GM18498 (cell line): ENCODE results near the gene SPSB2.
"Not testable (repeated sequence)": the region's sequence is repeated elsewhere in the genome, so short reads cannot be mapped to it uniquely, and the experiment has no call there.

Source experiments
- ATAC-seq: cut with Tn5 transposase; IDR thresholded peaks from one replicate; pipeline ENCODE4 v1.9.1; 2021; ENCODE audit warnings: mild to moderate bottlenecking, moderate library complexity; ENCODE audit not compliant: unreplicated experiment

Gene SPSB2, protein sequence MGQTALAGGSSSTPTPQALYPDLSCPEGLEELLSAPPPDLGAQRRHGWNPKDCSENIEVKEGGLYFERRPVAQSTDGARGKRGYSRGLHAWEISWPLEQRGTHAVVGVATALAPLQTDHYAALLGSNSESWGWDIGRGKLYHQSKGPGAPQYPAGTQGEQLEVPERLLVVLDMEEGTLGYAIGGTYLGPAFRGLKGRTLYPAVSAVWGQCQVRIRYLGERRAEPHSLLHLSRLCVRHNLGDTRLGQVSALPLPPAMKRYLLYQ

DNA sequence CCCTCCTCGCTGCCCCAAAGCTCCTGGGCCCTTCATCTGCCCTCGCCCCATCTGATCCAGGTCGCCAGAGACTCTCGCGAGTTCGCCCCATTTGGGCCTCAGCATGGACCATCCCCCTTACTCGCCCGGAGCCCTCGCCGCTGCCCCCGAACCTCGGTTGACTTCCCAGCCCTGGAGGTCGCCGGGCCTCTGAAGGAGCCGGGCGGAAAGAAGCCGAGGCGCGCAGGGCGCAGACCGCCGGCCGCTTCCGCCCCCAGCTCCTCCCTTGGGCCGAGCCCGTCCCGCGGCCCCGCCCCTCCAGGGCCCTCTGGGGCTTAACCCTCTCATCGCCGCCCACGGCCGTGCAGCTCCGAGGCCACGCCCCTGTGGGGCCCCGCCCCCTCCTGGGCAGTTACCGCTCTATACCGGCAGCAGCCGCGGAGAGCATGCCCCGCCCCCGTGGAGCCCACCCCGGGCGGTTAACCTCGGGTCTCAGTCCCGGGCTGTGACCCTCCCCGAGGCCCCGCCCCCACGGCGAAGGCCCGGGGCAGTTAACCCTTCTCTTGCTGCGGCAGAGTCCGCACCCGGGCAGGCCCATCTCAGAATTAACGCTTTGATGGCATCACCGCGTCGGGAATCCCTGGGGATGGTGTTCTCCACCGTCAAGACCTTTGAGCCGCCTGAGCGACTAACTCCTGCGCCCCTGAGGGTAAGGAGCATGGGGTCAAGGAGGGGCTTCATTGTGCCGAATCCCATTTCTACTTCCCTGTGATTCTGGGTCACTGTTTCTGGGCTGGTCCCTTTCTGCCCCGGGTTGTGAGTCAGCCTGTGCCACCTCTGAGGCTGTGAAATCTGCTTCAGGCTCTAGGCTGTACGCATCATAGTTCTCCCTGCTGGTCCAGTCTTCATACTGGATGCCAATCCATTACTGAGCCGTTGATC lies at the start of gene SPSB2:
SPSB2 (minus strand) TSS at position 210 of the 921 bp plus-strand sequence. CDS start 402 bp downstream, outside the sequence.
- peak; percentile 75 for ATAC-seq

DNA sequence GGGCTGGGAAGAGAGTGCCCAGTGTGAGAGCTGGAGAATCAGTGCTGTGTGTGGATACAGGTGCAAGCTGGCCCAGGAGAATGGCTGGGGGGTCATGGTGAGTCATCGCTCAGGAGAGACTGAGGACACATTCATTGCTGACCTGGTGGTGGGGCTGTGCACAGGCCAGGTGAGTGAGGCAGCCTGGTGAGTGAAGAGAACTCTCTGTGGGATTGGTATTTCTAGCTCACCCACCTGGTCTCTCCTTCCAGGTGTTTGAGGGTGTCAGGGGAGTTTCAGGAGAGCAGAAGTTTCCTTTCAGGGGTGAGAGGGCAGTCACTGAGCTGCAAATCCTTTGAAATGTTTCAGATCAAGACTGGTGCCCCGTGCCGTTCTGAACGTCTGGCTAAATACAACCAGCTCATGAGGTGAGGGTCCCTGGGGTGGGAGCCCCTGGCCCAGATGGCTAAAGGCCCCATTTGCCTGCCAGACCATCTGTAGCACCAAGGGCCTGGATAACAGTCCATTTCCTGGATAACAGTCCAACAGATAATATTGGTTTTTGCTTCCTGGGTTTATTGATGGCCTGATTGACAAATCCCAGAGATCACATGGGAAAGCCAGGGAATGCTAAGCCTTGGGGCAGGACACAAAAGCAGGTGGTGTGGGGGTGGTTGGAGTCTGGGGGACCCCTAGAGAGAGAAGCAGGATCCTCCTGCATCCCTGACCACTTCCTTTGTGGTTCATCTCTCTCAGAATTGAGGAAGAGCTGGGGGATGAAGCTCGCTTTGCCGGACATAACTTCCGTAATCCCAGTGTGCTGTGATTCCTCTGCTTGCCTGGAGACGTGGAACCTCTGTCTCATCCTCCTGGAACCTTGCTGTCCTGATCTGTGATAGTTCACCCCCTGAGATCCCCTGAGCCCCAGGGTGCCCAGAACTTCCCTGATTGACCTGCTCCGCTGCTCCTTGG lies 49.2 kb upstream of the SPSB2 start:
- ATAC-seq: no peak

DNA sequence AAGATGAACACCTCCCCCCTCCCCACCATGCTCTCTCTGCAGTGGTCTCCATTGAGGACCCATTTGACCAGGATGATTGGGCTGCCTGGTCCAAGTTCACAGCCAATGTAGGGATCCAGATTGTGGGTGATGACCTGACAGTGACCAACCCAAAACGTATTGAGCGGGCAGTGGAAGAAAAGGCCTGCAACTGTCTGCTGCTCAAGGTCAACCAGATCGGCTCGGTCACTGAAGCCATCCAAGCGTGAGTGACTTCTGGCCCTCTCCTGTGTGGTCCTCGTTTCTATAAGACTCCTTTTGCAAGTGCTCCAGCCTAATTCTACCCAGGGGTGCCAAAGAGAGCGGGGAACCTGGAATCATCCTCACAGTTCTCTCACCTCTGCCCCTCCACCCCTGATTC lies 48.4 kb upstream of the SPSB2 start:
- no peak for ATAC-seq

DNA sequence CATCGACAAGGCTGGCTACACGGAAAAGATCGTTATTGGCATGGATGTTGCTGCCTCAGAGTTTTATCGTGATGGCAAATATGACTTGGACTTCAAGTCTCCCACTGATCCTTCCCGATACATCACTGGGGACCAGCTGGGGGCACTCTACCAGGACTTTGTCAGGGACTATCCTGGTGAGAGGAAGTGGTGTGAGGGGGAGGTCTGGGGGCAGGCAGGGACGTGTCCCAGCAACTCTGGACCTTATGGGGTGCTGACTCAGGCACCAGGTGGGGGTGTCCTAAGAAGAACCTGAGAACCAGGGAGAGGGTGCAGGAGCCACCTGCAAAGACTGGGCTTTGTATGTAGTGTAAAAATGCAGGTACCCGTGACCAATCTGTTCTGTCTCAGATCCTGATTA lies 46.5 kb upstream of the SPSB2 start:
- no peak for ATAC-seq

DNA sequence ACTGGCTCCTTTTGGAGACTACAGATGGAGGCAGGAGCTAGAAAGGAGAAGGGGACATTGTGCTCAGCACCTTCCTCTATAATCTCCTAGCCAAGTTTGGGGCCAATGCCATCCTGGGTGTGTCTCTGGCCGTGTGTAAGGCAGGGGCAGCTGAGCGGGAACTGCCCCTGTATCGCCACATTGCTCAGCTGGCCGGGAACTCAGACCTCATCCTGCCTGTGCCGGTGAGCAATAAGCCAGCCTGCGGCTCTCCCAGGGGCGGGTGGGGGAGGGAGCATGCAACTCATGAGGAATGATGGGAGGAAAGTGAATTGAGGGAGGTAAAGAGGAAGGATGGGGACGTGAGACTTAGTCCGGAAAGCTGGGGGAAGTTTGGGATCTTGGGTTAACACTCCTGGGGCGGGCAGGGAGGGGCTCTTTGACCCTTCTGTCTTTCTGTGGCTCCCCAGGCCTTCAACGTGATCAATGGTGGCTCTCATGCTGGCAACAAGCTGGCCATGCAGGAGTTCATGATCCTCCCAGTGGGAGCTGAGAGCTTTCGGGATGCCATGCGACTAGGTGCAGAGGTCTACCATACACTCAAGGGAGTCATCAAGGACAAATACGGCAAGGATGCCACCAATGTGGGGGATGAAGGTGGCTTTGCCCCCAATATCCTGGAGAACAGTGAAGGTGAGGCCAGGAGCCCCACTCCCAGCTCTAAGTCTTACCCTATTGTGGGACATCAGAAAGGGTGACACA lies 44.6 kb upstream of the SPSB2 start:
- ATAC-seq: no peak

DNA sequence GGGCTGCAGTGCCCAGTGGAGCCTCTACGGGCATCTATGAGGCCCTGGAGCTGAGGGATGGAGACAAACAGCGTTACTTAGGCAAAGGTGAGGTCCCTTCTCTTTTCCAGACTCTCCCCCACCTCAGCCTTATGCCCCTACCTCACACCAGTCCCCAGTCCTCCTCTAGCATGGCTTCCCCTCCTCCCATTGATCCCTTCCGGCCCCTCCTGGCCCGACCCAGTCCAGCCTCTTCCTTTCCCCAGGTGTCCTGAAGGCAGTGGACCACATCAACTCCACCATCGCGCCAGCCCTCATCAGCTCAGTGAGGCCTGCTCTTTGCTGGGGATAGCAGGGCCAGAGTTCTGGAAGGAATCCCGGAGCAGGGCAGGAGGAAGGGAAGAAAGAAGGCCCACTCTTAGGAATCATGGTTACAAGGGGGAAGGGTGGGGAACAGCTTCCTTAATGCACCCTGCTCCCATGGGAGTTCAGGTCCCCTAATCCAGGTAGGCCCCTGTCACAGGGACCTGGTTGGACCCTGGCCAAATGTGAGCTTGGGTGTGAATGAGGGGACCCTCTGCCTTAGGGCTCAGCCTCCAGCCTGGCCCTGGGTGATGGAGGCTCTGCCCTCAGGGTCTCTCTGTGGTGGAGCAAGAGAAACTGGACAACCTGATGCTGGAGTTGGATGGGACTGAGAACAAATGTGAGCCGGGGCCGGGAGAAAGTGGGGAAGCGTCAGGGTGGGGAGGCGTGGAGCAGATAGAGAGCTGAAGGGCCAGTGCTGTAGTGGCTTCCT lies 43.5 kb upstream of the SPSB2 start:
- ATAC-seq: no peak

DNA sequence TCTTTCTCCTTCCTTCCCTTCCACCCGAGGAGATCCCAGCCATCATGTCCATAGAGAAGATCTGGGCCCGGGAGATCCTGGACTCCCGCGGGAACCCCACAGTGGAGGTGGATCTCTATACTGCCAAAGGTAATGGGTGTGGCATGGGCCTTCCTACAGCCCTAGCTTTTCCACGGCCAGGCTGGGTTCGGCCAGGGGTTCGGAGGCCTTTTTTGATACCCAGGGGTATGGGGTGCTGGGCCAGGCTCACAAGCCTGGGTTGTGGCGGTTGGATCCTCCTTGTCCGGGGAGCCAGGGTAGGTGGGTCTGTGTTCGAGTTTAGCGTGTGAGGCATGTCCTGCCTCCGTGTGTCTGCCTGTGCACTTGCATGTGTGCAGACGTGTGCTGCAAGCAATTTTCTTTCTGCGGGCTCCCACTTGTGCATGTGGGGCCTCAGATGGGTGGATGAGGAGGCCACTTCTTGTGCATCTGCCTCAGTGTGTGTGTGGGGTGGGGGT lies 42.7 kb upstream of the SPSB2 start:
- no peak for ATAC-seq

DNA sequence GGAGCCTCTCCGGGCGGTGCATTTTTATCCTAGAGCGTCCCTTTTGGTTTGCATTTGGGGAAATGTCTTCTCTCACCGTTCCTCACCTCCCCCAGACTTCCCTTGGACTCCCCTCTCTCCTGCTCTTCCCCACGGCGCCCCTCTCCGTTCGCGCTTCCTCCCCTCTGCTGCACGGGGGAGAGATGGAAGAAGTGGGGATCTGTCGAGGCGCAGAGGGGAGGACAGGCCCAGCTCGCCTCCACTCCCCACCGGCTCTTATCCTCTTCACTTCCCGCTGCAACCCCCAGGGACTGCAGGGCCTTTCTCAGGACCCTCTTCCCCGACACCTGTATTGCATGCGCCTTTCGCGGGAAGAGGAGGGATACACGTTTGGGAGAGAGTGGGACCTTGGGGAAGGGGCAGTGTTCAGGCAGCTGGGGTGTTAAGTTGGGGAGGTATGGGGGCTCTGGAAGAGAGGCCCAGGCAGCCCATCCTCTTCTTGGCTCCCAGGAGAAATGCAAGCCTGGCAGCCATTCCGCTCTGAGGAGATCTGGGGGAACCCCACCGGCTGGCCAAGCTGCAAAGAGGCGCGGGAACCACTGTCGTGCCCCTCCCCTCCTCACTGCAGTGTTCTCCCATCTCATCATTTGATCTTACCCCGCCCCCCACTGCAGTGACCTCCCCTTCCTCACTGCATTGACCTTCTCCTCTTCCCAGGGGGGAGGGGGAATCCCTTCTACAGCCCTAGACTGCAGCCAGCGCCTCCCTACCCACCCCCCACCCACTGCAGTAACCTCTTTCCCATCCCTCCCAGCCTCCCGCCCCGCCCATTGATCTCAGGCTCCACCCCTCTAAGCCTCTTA lies 42.1 kb upstream of the SPSB2 start:
- ATAC-seq: no peak

DNA sequence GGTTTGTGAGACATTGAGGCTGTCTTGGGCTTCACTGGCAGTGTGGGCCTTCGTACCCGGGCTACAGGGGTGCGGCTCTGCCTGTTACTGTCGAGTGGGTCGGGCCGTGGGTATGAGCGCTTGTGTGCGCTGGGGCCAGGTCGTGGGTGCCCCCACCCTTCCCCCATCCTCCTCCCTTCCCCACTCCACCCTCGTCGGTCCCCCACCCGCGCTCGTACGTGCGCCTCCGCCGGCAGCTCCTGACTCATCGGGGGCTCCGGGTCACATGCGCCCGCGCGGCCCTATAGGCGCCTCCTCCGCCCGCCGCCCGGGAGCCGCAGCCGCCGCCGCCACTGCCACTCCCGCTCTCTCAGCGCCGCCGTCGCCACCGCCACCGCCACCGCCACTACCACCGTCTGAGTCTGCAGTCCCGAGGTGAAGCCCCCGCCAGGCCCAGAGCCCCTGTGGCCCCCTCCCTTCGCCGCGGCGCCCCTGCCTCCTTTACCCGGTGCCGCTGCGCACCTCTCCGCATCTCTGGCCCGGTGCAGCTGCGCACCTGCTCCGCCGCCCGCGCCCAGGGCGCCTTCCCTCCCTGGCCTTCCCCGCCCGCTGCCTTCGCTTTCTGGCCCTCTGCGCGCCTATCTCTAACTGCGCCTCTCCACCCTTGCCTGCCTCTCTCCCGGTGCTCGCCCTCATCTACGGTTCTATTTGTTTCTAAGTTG lies 41.3 kb upstream of the SPSB2 start, which contains the start of gene ENO2:
ENO2 (plus strand) TSS at position 335 of the 701 bp plus-strand sequence. CDS start 1,253 bp downstream, outside the sequence.
- ATAC-seq: peak; percentile 75

DNA sequence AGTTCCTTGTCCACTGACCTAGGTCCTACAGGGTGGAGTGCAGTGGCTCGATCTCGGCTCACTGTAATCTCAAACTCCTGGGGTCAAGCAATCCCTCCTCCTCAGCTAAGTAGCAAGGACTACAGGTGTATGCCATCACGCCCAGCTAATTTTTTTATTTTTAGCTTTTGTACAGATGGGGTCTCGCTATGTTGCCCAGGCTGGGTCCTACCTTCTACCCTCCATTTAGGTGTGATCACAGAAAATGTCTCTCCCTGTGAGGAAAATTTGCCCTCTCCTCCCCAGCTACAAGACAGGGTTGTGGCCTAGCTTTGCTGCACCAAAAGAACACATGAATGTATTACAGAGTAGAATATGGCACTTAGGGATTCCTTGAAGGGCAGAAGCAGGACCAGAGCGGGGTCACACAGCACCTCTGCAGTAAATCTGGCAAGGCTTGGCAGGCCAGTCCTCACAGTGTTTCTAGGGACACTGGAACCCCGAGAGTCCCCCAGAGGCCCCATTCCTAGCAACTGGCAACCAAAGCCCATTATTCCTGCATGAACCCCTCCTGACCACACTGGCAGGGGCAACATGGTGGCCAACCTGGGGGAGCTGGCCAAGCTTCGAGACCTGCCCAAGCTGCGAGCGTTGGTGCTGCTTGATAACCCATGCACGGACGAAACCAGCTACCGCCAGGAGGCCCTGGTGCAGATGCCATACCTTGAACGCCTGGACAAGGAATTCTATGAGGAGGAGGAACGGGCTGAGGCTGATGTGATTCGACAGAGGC lies 39.2 kb upstream of the SPSB2 start:
- no peak for ATAC-seq

DNA sequence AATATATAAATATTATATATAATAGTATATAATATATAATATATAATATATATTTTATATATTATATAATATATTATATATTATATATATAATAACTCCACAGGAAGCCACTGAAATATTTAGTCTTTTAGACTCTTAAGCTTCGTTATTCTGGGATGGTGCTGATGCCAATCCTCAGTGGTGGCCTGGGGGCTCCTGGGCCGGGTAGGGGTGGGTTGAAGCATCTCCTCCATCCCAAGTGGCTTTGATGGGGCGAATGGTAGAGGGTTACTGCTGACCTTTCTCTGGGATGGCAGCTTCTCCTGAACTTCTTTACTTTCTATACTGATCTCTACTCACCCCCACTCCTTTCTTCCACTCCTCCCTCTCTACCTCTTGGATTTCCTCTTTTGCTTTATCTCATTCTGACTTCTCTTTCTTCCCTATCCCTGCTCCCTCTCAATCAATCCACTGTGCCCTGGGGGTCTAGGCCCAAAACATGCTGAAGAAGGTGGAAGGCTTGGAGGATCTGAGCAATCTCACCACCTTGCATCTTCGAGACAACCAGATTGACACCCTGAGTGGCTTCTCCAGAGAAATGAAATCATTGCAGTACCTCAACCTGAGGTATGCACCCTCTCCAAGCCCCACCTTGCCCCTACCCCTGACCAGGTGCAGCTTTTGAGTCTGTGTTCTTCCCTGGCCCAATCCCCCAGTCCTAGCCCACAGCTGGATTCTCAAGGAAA lies 36.5 kb upstream of the SPSB2 start:
- ATAC-seq: no peak

DNA sequence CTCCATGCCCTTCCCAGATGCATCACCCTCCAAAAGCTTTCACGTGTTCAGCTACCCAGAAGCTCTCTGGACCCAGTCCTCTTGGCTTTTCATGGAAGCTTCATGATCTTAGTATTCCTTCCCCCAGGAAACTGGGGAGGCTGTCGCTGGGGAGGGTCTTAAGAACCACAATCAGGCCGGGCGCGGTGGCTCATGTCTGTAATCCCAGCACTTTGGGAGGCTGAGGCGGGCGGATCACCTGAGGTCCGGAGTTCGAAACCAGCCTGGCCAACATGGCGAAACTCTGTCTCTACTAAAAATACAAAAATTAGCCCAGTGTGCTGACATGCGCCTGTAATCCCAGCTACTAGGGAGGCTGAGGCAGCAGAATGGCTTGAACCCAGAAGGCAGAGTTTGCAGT lies 35.0 kb upstream of the SPSB2 start:
- ATAC-seq: not testable (repeated sequence)

DNA sequence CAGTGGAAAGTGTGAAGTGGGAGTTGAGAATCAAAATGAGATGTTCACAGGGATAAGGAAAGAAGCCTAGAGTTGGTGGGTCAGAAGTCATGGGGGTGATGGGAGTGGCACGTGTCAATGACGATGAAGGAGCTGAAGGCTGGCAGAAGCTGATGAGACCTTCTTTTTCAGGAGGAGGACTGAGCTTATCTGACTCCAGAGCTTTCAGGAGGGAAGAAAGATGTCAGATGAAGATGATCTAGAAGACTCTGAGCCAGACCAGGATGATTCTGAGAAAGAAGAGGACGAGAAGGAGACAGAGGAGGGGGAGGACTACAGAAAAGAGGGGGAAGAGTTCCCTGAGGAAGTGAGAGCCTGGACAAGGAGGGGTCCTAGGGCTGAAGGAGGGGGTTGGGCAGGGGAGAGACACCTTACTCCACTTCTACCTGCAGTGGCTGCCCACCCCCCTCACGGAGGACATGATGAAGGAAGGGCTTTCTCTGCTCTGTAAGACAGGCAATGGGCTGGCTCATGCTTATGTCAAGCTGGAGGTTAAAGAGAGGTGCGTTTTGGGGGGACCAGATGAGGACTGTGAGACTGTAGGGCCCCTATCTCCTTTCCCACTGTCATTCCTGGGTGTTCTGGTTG lies 32.4 kb upstream of the SPSB2 start:
- no peak for ATAC-seq

DNA sequence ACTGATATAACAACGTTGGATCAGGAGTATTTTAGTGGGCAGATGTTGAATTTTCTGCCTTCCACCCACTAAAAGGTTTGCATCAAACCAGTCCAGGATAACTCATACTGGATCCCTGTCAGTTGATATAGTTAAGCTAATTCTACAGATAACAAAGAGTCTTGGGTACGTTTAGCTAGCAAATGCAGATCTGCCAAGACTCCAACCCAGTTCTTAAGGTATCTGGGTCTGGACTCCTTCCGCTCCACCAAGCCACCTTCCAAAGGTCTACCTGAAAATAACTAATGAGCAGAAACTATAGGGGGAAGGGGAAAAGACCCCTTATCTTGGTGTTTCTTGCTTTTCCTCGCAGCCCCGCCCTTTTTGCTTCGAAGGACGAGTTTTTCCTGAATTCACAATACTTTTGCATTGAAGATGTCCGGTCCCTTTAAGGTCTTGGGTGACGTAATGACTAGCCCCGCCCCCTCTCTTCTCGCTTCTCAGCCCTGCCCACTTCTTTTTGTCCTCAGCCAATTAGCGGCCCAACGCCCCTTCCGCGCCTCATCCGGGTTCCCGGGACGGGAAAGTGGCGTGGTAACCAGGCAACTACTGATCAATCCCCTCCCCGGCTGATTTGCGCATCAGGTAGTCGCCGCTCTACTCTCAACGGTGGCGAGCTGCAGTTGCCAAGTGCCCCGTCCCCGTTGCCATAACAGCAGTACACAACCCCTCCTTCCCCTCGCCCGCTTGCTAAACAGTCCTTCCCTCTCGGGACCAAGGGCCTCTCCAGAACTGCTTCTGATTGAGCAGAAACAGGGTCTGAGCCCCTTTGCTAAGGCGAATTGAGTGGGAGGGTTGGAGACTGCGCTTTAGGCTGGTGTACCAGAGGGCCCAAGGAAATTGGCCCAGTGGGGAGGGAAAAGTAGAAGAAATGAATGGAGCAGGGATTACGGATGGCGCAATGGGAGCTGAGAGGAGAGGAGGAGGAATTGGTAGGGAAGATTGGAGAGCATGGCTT lies 31.5 kb upstream of the SPSB2 start, which contains the start of gene LRRC23:
LRRC23 (plus strand) TSS at position 543 of the 997 bp plus-strand sequence. CDS start 812 bp downstream, outside the sequence.
- ATAC-seq: peak; percentile 95
